GM12865 (cell line): Measurements from ENCODE around the gene FNIP1.

ENCODE experiments used
- DNase-seq: peaks from one replicate; pipeline ENCODE4 v3.0.0; 2010; ENCODE audit warnings: low read depth
- H3K4me3 ChIP-seq: 2 replicates; pipeline ENCODE4 v1.5.1; 2011; ENCODE audit warnings: mild to moderate bottlenecking, low read depth, low read length, control low read depth
- CTCF ChIP-seq: IDR thresholded peaks from 2 replicates; pipeline ENCODE4 v1.5.1; 2011; ENCODE audit warnings: low read length, control low read depth, low read depth, inconsistent platforms; ENCODE audit not compliant: insufficient read depth; ENCODE audit errors: missing control alignments

FNIP1 gene

GRCh38 chr5:131754363-131754762 is 42.5 kb downstream of the FNIP1 start:
- DNase-seq = no peak
- TF ChIP-seq CTCF = no peak

GRCh38 chr5:131751506-131751905 is 45.3 kb downstream of the FNIP1 start:
- no peak for DNase-seq
- no peak overlapping the region for H3K4me3 ChIP-seq
- no peak for TF ChIP-seq CTCF

More at GRCh38 chr5:131754363-131754762, 42.5 kb downstream of the FNIP1 start:
- no peak overlapping the region for H3K4me3 ChIP-seq

GRCh38 chr5:131749723-131750470 is 46.9 kb downstream of the FNIP1 start:
- H3K4me3 ChIP-seq = no peak overlapping the region
- no peak for DNase-seq
- no peak for TF ChIP-seq CTCF

DNA sequence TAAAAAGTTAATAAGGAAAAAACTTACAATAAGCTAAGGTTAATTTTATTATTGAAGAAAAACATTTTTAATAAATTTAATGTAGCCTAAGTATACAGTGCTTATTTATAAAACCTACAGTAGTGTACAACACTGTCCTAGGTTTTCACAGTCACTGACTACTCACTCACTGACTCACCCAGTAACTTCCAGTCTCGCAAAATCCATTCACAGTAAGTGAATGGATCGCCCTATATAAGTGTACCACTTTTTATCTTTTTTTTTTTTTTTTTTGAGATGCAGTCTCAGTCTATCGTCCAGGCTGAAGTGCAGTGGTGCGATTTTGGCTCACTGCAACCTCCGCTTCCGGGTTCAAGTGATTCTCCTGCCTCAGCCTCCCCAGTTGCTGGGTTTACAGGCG is 47.7 kb downstream of the FNIP1 start:
- no peak overlapping the region for H3K4me3 ChIP-seq
- no peak for TF ChIP-seq CTCF
- DNase-seq = no peak

DNA sequence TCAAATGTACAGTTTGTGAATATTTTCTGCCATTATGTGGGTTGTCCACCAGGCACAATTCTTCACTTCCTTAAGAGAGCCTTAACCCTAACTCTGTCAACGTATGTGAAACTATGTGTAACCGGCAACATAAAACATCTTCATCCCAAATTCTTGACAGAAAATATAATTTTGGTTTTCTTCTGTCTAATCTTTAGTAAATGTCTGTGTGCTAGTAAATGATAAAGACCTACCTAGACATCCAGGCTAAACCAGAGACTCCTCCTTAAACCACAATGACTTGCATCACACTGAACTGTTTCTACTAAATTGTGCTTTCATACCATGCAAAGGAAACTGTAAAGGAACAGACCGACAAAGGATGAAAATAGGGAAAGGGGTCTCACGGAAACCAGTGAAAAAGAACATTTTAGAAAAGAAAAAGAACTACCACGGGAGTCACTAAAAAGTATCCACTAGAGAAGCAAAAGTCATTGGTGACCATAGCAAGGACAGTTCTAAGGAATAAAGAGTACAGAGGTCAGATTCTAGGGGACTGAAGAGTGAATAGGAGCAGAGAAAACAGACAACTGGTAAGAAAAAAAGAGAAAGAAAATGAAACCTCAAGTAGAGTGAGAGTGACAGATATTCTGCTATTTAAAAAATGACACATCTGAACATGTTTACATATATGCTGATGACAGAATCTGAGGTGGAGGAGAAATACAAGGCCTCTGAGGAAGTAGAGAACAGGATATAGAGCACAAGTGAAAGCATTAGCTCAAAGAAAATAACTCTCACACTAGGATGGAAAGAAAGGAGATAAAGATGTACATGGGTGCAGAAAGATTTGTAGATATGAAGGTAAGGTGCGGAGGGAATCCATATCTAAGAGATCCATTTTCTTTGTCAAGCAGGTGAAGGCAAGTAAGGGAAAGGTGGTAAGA is 49.4 kb downstream of the FNIP1 start:
- peak; percentile 20 for DNase-seq
- H3K4me3 ChIP-seq = no peak overlapping the region
- TF ChIP-seq CTCF = no peak

GRCh38 chr5:131746423-131746822 is 50.4 kb downstream of the FNIP1 start:
- TF ChIP-seq CTCF = no peak
- H3K4me3 ChIP-seq = no peak overlapping the region
- DNase-seq = no peak

DNA sequence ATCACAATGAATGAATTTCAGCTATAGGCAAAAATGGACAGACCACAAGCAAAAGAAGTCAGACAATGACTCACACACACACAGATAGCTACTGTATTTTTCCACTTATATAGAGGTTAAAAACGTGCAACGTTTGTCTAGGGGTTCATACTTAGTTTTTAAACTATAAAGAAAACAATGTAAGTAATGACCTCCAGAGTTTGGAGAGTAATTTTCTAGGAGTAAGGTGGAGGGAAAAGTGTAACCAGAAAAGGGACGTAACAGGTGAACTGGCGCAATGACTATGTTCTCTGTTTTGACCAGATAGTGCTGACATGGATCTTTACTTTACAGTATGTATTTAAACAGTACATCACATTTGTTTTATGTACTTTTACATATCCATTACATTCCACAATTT is 51.1 kb downstream of the FNIP1 start:
- no peak for TF ChIP-seq CTCF

More for the DNA sequence above, 51.1 kb downstream of the FNIP1 start:
- no peak overlapping the region for H3K4me3 ChIP-seq
- DNase-seq = no peak
